RPMI8226 (cell line): ENCODE results near the gene BACH1.

Experiments
- DNase-seq: peaks from one replicate; pipeline ENCODE4 v3.0.0-alpha.2; 2015

Gene BACH1

DNA sequence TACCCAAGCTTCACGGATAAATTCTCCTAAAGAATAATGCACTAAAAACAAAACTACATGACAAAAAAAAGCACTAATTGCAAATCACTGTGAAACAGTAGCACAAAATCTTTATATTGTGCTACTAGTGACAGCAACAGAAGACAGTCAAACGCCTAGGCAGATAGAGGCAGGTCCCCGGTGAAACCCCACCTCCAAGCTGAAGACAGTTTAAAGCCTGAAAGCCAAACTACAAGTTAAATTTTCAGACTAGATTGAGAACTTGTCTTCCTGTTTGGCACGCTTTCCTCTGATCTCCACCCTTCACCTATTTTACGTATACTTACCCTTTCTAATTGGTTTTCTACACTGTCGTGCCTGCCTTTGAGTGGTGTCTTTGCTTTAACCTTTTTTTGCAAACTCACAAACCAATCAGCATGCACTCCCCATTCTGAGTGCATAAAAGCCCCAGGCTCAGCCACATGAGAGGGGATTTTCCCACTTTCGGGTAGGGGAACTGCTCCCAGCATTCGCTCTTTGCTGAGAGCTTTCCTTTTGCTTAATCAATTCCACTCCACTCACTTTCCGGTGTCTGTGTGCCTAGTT is 3.6 kb upstream of the BACH1 start:
- DNase-seq, result no peak

DNA sequence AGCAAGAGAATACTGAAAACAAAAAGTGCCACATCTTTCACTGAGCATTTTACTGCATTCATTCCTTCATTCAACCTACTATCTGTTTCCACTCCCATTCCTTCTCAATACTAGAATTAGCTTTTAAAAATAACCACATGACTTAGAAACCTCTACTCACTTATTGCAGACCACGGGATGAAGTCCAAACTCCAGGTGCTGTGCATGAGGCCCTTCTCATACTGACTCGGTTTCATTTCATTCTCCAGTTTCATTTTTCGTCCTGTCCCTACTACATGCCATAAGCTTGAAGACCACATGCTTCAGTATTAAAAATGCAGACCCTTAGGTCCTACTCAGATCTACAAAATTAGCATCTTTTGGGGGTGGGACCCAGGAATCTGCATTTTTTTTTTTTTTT is 2.3 kb upstream of the BACH1 start:
- peak; percentile 39 for DNase-seq

DNA sequence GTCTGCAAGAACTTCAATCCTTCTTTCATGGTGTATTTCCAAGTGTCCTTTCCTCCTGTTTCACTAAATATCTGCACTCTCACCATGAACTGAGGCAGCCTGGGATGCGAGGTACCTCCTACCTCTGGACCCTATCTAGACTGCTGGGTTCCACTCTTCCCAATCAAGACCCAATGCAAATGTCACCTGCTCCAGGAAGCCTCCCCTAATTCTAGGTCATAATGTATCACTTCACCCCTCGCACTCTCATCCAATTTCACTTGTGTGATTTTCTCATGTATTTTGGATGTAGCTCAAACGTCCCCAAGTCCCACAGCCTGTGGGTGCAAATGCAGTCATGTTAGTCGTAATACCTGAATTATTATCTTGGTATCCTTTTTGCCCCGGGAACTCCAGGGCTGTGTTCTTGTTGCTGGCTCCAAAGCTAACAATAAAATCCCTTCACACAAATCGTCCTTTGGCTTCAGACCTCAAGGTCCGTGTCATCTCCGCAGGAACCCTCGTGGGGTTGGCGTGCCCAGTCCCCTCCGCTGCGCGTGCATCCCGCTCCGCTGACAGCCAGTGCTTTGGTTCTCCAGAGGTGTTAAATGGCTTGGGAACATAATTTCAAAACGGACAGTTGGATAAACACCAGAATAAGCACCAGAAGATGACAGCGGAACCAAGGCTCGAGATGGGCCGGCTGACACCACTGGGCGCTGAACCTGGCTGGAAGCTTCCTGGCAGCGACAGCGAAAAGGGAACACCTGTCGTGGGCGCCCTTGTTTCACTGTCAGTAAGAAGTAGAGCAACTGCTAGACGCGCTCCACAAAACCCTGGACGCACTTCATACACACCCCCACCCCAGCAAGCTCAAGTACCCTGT is 1.0 kb upstream of the BACH1 start:
- DNase-seq, result no peak

DNA sequence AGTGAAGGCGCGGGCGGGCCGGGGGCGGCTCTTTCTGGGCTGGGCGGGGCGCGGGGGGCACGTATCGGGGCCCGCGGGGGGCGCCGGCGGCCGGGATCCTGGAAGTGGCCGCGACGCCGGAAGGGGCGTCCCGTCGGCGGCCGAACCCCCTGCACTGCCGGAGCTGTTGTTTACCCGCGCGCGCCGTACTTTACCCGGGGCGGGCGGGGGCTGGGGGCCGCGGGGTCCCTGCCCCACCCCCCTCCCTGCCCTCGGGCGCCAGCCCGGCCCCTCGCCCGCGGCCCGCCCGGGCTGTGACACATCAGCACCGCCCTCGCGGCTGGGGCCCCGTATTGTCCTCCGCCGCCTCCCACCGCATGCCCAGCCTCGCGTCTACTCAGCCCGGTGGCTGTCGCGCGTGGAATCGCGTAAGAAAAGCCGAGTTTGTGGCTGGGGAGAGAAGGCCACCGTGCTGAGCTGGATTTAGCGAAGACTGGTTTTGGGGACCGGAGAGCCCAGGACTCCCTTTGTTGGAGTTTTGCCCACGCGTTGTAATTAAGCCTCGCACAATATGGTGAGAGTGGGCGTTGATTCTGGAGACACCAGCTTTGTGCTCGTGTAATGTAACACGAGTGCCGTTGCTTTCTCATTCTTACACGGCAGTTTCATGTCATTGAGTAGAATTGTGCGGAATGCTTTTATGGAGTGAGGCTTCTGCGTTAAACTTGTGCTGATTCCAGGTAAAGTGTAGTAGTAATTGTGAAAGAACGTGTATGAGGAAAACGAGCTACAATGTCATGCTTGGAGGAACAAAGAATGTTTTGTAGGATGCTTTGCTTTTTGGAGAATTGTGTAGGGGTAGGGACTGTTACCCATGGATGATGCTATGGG is 559 bp downstream of the BACH1 start:
- peak; percentile 76 for DNase-seq

DNA sequence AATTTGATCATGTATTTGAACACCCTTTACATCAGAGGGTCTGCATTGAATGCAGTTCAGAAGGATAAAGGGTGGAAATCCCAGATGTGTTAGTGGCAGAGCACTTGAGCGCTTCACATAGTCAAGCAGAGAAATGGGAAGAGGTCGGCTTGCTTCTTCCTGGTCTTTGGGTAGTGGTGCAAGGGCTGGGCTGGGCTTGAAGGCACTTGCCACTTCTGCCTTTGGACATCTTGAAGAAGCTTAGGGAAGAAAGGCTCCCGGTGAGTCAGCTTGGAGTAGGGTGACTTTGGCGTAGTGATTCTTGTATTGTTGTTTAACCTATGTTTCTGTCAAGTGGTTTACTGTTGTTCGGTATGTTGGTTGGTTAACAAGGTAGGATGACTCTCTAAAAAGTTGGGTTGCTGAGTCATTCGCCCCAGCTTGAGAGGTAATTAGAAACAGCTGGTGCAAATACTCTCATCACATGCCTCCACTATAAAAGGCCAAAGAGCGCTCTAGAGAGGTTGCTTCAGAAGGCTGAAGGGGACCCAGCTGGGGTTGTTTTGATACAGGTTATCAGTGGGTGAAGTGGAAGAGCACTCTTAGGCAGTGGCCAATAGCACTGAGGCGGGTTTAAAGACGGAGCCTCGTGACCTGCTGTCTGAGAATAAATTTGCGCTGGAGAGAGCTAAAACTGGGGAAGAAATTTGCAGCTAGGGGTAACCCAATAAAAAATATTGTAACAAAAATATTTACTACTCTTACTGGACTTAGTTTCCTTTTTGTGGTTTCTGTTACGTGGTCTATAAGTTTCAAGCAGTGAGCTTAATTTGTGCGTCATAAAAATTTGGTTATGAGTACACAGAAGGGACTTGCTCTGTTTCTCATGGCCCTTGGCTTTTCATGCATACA is 1.4 kb downstream of the BACH1 start:
- DNase-seq, result peak; percentile 76

DNA sequence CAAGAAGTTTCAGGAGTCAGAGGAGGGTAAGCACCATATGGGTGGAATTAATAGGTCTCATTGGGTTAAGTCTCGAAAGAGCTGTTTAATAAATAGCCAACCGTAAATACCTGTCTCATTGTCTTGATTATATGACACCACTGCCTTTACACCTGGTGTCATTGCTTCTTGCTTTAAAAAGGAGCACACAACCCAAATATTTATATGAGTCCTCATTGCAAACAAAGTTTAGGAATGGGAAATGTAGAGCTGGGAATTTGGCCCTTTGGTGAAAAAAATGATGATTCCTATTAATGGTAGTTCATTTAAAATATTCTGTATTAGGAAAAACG is 2.1 kb downstream of the BACH1 start:
- no peak for DNase-seq

DNA sequence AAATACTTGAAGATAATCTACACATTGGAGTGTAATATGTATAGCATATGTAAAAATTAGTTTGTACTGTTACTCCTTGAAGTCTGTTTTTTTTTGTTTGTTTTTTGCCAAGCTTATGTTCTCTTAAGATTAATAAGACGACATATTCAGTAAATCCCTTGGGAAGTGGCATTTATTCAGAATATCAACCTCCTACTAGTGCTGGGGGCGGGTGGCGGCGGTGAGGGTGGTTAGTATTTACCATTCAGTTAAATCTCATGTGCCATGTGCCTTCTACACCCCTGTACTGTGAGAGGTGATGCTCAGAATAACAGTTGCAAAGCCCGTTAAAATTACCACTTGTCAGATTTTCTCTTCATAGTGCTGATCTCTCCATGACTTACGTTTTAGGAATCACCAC is 3.0 kb downstream of the BACH1 start:
- DNase-seq, result no peak

DNA sequence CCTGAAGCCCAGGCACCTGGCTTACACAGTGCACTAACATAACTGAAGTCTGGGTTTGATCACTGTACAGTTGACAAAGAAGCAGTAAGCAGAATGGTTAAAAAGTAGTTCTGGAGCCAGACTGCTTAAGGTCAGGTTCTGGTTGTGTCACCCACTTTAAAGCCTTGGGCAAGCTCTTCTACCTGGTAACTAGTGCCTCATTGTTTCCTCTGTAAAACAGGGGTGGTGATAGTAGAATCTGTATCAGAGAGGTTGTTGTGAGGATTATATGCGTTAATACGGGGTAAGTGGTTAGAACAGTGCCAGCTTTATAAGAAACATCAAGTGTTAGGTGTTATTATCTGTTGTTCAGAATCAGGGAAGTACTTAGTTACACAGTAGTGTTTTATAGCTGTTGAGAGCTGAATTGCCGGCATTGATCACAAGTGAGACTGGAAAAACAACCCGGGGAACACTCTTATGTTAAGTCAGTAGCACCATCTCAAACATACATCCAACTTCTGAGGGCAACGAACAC is 3.7 kb downstream of the BACH1 start:
- DNase-seq, result no peak

DNA sequence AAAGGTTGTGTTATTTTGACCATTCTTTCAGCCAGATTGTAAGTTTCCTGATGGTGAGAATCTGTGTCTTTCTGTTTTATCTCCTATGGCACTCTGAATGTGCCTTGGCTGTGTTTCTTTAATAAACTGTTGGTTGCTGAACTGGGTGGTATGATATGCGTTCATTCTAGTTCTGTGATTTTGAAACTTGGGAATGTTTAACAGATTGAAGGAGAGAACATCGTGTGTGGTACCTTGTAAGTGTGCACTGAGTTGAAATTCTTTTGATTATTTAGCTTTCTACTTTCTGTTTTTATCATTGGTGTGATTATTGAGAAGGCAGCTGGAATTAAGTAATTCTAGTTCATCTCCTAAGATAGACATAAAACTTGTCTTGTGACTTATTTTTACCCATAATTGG is 4.6 kb downstream of the BACH1 start:
- DNase-seq, result no peak

DNA sequence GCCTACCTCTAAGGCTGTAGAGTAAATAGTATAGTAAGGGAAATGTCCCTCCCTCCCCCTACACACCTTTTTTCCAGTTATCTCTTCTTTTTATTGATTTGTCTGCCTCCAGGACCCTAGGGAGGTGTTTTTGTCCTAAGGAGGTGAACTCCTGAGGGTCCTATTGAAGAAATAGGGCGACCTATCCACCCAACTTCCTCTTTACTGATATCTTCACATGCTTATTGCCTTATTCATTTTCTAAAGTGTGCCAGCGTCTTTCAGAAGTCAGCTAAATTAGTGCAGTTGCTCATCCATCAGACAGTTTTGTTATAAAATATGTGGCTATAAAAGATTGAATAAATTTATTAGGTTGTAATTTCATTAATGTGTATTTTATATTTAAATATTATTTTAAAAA is 5.9 kb downstream of the BACH1 start:
- no peak for DNase-seq

DNA sequence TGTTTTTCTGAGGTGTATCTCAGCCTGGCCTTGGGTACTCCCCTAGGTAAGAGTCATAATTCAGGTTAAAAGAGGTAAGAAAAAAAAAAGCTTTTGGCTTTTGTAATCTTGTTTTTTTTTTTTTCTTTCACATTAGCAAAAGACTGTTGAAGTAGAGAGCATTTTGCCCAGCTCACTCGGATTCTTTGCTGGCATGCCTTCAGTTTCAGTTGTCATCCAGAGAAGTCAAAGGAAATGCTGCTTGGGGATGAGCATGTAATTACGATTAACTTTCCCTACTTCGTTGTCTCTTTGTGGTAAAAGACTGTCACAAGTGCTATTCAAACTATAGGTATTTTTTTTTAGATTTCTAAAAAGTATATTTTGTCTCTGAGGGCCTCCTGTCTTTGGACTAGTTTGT is 6.3 kb downstream of the BACH1 start:
- DNase-seq, result no peak

DNA sequence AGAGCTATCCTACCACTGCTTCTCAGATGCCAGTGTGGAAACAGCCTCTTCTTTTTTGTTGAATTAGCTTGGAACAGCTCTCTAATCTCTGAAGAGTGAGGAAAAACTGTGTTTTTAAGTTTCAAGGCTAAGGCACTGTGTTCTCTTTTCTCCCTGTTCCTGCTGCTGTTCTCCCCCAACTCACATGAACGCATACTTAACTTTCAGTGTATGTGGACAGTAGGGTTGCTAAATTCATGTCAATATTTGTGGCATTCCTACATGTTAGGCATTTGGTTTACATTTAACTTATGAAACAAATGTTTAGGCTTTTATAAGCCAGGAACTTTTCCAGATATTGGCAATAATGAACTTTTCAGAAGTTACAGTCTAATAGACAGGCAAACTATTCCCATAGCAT is 6.8 kb downstream of the BACH1 start:
- no peak for DNase-seq

DNA sequence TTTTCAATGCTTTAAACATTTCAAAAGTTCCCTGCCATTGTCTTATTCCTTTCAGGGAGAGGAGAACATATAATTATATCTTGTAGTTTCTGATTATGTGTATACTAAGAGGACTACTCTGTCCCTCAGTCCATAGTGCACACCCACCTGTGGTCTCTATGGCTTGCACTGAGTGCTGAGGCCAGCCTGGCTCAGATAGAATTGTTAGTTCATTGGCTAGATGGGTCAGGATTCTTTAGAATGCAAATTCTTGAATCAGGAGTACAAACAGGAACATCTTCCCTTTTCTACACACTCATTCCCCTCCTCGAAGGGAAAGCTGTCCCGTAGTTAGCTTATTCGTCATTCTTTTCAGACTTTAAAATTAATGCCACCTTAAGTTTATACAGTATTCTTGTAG is 8.2 kb downstream of the BACH1 start:
- DNase-seq, result no peak

DNA sequence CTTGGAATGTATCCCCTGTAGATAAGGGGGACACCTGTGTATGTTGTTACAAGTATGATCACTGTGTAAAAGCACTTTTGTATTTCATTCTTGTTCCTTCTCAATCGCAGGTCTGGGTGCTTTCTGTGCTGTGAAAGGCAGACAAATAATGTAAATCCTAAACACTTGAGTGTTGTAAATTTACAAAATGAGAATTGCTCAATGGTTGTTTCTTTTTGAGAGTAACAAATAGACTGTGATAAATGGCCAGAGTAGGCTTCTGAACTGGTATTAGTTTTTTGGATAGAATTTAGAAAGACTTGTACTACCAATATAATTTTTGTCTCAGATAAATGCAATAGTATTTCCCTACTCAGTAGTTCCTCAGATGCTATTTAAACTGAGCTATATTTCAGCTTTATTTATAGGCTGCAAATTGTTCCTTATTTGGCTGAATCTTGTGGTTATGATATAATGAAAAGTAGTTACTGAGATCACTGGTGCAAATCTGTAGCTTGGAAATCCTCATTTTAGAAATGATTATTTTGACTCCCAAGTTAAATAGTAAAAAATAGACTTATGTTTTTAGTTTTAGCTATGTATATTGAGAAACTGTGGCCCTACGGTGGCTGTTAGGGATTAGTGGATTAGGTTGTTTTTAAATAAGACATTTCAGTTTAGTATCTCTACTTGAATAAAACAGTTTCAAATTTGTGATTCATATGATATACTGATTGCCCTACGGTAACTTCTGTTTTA is 9.2 kb downstream of the BACH1 start:
- DNase-seq, result no peak

DNA sequence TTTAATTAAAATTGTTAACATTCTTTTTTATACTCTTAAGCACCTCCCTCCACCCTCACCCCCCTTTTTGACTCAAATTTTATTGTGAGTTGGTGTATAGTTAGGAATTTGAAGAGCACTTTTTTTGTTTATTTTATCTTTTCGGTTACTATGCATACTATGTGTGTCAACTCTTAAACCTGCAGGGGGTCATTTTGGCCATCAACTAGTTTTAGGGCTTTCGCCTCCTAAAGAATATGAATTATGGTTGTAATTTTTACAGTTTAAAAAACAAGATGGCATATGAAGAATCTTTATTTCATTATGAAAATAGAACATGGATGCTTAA is 9.7 kb downstream of the BACH1 start:
- DNase-seq, result no peak

DNA sequence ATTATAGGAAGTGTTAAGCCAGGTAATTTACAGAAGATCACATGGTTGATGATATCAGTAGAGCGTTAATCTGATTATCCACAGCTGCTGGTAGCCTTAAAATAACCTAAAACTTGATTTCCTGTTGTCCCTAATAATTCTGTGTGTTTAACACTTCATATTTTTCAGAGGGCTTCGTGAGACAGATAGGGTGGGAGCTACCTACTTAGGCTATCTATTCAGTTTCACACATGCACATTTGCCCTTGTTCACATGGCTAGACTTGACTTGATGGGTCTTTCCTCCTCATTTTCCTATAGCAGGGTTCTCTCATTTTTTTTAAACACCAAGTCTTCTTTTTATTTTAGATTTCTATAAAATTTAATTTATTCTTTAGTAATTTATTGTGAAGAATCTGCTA is 11.0 kb downstream of the BACH1 start:
- no peak for DNase-seq

DNA sequence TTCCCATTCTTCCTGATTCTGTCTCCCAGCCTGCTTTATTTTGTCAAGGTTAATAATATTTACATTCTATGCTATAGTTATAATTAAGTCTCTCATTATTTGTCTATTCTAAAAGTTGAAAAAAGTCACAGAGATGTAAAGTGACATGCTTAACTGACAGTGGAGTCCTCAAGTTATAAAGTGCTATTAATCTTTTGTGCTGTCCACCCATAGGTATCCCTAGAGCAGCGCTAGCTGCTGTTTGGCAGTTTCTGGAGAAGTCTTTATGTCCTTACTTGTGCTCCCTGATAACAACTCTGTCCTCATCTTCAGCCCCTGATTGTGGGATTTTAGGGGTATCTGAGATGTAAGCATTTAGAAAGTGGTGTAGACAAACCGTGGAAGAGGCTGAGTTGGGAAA is 13.1 kb downstream of the BACH1 start:
- DNase-seq, result no peak

DNA sequence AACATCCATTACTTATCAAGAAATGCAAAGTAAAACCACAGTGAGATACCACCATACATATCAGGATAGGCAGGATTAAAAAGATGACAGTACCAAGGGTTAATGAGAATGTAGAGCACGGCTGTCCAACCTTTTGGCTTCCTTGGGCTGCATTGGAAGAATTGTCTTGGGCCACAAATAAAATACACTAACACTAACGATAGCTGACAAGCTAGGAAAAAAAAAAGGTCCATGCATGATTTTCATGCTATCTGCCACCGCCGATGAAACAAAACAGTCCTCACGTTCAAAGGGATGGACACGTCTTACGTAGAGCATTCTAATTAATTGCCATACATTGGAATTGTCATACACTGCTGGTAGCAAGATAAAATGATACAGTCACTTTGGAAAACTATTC is 14.3 kb downstream of the BACH1 start:
- no peak for DNase-seq

DNA sequence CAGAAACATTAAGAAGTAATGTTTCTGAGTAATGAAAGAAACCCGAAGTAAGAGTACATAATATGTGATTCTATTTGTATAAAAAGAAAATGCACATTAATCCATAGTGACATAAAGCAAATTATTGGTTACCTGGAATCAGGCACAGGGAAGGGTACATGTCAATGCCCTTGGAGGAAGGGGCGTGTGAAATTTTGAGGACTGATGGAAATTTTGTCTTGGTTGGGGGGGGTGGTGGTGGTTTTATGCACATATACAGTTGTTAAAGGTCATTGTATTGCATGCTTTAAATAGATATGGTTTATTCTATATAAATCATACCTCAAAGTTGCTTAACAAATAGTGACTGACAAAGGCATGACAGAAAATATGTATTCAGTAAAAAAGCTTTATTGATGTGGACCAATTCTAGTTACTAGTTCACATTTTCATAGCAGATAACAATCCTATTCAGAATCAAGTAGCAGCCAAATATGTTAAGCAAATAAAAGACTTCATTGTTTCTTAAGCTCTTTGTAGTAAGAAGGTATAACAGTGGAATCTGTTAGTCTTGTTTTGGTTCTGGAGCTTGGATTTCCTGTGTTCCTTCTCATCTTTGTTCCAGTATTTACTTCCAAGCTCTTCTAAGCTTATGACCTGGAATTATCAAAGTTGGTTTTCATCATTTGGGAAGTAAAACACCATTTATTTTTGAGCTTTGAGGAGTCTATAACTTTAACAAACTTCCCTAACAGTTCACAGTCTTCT is 15.1 kb downstream of the BACH1 start:
- no peak for DNase-seq

DNA sequence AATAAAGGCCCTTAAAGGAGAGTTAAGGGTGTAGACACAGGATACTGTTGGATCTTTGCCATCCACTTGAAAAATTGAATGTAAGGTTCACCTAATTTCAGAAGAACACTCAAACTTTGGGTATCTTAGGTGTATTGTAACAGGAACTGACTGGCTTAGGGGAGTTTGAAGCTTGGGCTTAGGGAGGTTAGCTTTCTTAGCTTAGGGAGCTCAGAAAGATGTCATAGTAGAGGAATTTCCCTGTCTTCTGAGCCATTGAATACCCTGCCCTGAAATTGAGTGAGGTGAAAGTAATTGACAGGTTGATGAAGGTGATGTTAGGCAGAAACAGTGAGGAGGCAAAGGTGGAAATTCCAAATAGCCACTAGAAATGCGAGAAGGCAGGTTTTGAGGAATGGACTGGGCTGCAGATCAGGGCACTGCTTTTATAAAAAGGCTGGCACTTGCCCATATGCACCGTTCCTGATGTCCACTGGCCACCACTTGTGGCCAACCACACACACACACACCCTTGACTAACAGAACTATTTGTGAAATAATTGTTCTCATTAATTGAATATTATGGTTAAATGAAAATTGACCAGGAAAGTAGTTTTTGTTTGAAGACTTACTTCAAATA is 16.5 kb downstream of the BACH1 start:
- DNase-seq, result no peak
